K562 (cell line): ENCODE results near the gene GATA2. TPM values are rescaled to one million over a fixed set of nuclear protein-coding genes. Genes with fewer than 3 reads are reported as not detected.

ENCODE experiments used
- CEBPZ ChIP-seq: fragments of 150-350 bp; IDR thresholded peaks from 2 replicates; pipeline ENCODE4 v1.6.1; 2014; ENCODE audit warnings: low read depth, mild to moderate bottlenecking, low read length, borderline replicate concordance
- EHMT2 ChIP-seq: fragments of 450-650 bp; IDR thresholded peaks from 2 replicates; pipeline ENCODE4 v1.6.1; 2018; ENCODE audit warnings: antibody characterized with exemption
- FOXO4 ChIP-seq: fragments of 450-650 bp; formaldehyde crosslinking; IDR thresholded peaks from 2 replicates; pipeline ENCODE4 v1.4.0; 2020; ENCODE audit warnings: mild to moderate bottlenecking, moderate library complexity
- FOXP4 ChIP-seq: sonication (generic); formaldehyde crosslinking; IDR thresholded peaks from 2 replicates; pipeline ENCODE4 v1.8.0; 2022; ENCODE audit warnings: mild to moderate bottlenecking, missing genetic modification reagents, borderline replicate concordance
- MEF2D ChIP-seq: conservative IDR thresholded peaks from 2 replicates; pipeline ENCODE4 v1.6.1; 2016; ENCODE audit warnings: low read depth, missing genetic modification characterization, missing compliant biosample characterization
- MLLT1 ChIP-seq, 2 experiments: fragments of 450-650 bp; IDR thresholded peaks; 2 replicates each; pipeline ENCODE4 v1.6.1; 2016
- OTX1 ChIP-seq: fragments of 450-650 bp; formaldehyde crosslinking; IDR thresholded peaks from 2 replicates; pipeline ENCODE4 v1.4.0; 2022; ENCODE audit warnings: mild to moderate bottlenecking
- PKNOX1 ChIP-seq: fragments of 450-650 bp; IDR thresholded peaks from 2 replicates; pipeline ENCODE4 v1.6.1; 2016
- POLR2A ChIP-seq: fragments of 450-650 bp; conservative IDR thresholded peaks from 2 replicates; pipeline ENCODE4 v1.6.1; 2016
- PREB ChIP-seq: sonication (generic); formaldehyde crosslinking; IDR thresholded peaks from 2 replicates; pipeline ENCODE4 v1.8.1; 2023; ENCODE audit warnings: mild to moderate bottlenecking, missing genetic modification reagents
- SRSF9 ChIP-seq: fragments of 200-400 bp; formaldehyde crosslinking; IDR thresholded peaks from 2 replicates; pipeline ENCODE4 v1.6.1; 2017; ENCODE audit warnings: low read depth, low read length, borderline replicate concordance
- STAT6 ChIP-seq: sonication (generic); formaldehyde crosslinking; IDR thresholded peaks from 2 replicates; pipeline ENCODE4 v1.8.1; 2023; ENCODE audit warnings: mild to moderate bottlenecking, missing genetic modification reagents
- polyA plus RNA-seq, 8 experiments: library from polyadenylated mRNA; depleted of rRNA in 4 of 8; stranded (reverse) in 5 of 8; unstranded in 3 of 8; fragments of >200 nt; fragmentation: Nextera tagmentation in 2 of 8; fragmentation: Illumina TruSeq in 1 of 8; extraction: Ambion mirVana in 2 of 8; extraction: Trizol in 1 of 8; gene quantifications; 2 replicates each; pipeline versions ENCODE4 v1.2.1 to v1.2.3, GENCODE V29; 2011 to 2014; ENCODE audit warnings: inconsistent platforms in 1 of 8, missing spikeins in 1 of 8
- total RNA-seq, 7 experiments: library from RNA; depleted of rRNA in 6 of 7; stranded (reverse); fragments of >200 nt in 6 of 7; fragmentation: Illumina TruSeq in 2 of 7; extraction: Trizol in 2 of 7; gene quantifications; 2 replicates each; pipeline versions ENCODE4 v1.2.1 to v1.2.3, GENCODE V29; 2011 to 2021; ENCODE audit warnings: low replicate concordance in 1 of 7

The GATA2 gene
- total and polyA plus RNA-seq, 9 of the 15 experiments (the other 6 are each of a cell fraction or from before 2014, with no cell fraction given): 8.5 to 218 (median 50.8) TPM

- TF ChIP-seq MLLT1 (IDR thresholded peaks at IDR 0.05) (no peak), CEBPZ (no peak), STAT6 (no peak), EHMT2 (no peak), SRSF9 (no peak), MEF2D (tag) (no peak), OTX1 (CRISPR knock-in tag) (no peak), PREB (CRISPR knock-in tag) (no peak), PKNOX1 (no peak), POLR2A (no peak), FOXP4 (CRISPR knock-in tag) (no peak), FOXO4 (no peak)
These were observed 36.0 kb downstream of the GATA2 start (continued) for GRCh38 chr3:128456776-128457715.
